ENCODE results near the gene EFCC1. TPM values are rescaled to one million over a fixed set of nuclear protein-coding genes. Genes with fewer than 3 reads are reported as not detected.

The EFCC1 gene
- polyA plus RNA-seq, 4 donors: 1.6 to 3.7 (median 3.1) TPM; not detected in 1

- peaks cover 0 to 14% of the 10 kb centered on the region in 2 donors for H3K9me3 ChIP-seq (ENCODE audit: control insufficient read depth in 2 of 2, insufficient read depth in 1 of 2, low read depth in 1 of 2, low read length in 1 of 2)
- no peaks in the 10 kb centered on the region for H3K36me3 ChIP-seq (ENCODE audit: control insufficient read depth in 3 of 3, insufficient read depth in 2 of 3, low read depth in 1 of 3, low read length in 3 of 3)
- 17 to 26% (median 26%) methylated on average over 56 to 67 of the region's 67 CpGs for WGBS, 3 donors
- H3K4me1 ChIP-seq (ENCODE audit: control insufficient read depth in 3 of 3, insufficient read depth in 2 of 3, low read depth in 1 of 3, low read length in 2 of 3): no peaks in the 10 kb centered on the region
- FAIRE-seq (no peak), DNase-seq (no peak)
- H3K27ac ChIP-seq (ENCODE audit: low read depth in 1 of 3, low read length in 2 of 3): no peak overlapping the region
- H3K4me3 ChIP-seq (ENCODE audit: low read depth in 1 of 3, low read length in 3 of 3): peak overlapping the region in 1 of 3 donors; percentile 5
- H3K27me3 ChIP-seq (ENCODE audit: control insufficient read depth in 3 of 3, insufficient read depth in 3 of 3, low read length in 3 of 3): peaks cover 4 to 29% (median 5%) of the 10 kb centered on the region in 3 donors
Measured at GRCh38 chr3:129046037-129046731, 45.1 kb downstream of the EFCC1 start.

GRCh38 chr3:129046732-129047552 lies 45.8 kb downstream of the EFCC1 start:
- DNase-seq (no peak), FAIRE-seq (no peak)
- Histone ChIP-seq H3K4me3 (ENCODE audit: low read depth in 1 of 3, low read length in 3 of 3) (no peak overlapping the region), H3K36me3 (ENCODE audit: control insufficient read depth in 3 of 3, insufficient read depth in 2 of 3, low read depth in 1 of 3, low read length in 3 of 3) (no peaks in the 10 kb centered on the region), H3K27ac (ENCODE audit: low read depth in 1 of 3, low read length in 2 of 3) (no peak overlapping the region), H3K4me1 (ENCODE audit: control insufficient read depth in 3 of 3, insufficient read depth in 2 of 3, low read depth in 1 of 3, low read length in 2 of 3) (peaks cover 0 to 3% (median 0%) of the 10 kb centered on the region in 3 donors), H3K27me3 (ENCODE audit: control insufficient read depth in 3 of 3, insufficient read depth in 3 of 3, low read length in 3 of 3) (peaks cover 4 to 29% (median 5%) of the 10 kb centered on the region in 3 donors), H3K9me3 (ENCODE audit: control insufficient read depth in 2 of 2, insufficient read depth in 1 of 2, low read depth in 1 of 2, low read length in 1 of 2) (peaks cover 0 to 12% of the 10 kb centered on the region in 2 donors)
- 53 to 87% (median 65%) methylated on average over 35 to 46 of the region's 46 CpGs for WGBS, 3 donors

GRCh38 chr3:129047553-129047839 lies 46.4 kb downstream of the EFCC1 start:
- Histone ChIP-seq H3K4me3 (ENCODE audit: low read depth in 1 of 3, low read length in 3 of 3) (no peak overlapping the region), H3K36me3 (ENCODE audit: control insufficient read depth in 3 of 3, insufficient read depth in 2 of 3, low read depth in 1 of 3, low read length in 3 of 3) (no peaks in the 10 kb centered on the region), H3K27ac (ENCODE audit: low read depth in 1 of 3, low read length in 2 of 3) (no peak overlapping the region), H3K27me3 (ENCODE audit: control insufficient read depth in 3 of 3, insufficient read depth in 3 of 3, low read length in 3 of 3) (peaks cover 4 to 29% (median 5%) of the 10 kb centered on the region in 3 donors), H3K4me1 (ENCODE audit: control insufficient read depth in 3 of 3, insufficient read depth in 2 of 3, low read depth in 1 of 3, low read length in 2 of 3) (peaks cover 0 to 7% (median 3%) of the 10 kb centered on the region in 3 donors), H3K9me3 (ENCODE audit: control insufficient read depth in 2 of 2, insufficient read depth in 1 of 2, low read depth in 1 of 2, low read length in 1 of 2) (peaks cover 0 to 7% of the 10 kb centered on the region in 2 donors)
- no peak for FAIRE-seq
- WGBS, 3 donors: 70 to 90% (median 78%) methylated on average over 6 of the region's 6 CpGs
- no peak for DNase-seq

- H3K27ac ChIP-seq (ENCODE audit: low read depth in 1 of 3, low read length in 2 of 3): no peak overlapping the region
Measured at GRCh38 chr3:129050556-129051295, 49.6 kb downstream of the EFCC1 start.

GRCh38 chr3:129051871-129052340 lies 50.8 kb downstream of the EFCC1 start:
- H3K27me3 ChIP-seq (ENCODE audit: control insufficient read depth in 3 of 3, insufficient read depth in 3 of 3, low read length in 3 of 3): peaks cover 0 to 9% (median 0%) of the 10 kb centered on the region in 3 donors
- FAIRE-seq (no peak), DNase-seq (peak; percentile 16 to 27)
- 15 to 47% (median 24%) methylated on average over 5 of the region's 5 CpGs for WGBS, 3 donors
- no peaks in the 10 kb centered on the region for H3K9me3 ChIP-seq (ENCODE audit: control insufficient read depth in 2 of 2, insufficient read depth in 1 of 2, low read depth in 1 of 2, low read length in 1 of 2)
- no peaks in the 10 kb centered on the region for H3K36me3 ChIP-seq (ENCODE audit: control insufficient read depth in 3 of 3, insufficient read depth in 2 of 3, low read depth in 1 of 3, low read length in 3 of 3)
- peaks cover 0 to 20% (median 3%) of the 10 kb centered on the region in 3 donors for H3K4me1 ChIP-seq (ENCODE audit: control insufficient read depth in 3 of 3, insufficient read depth in 2 of 3, low read depth in 1 of 3, low read length in 2 of 3)
- H3K4me3 ChIP-seq (ENCODE audit: low read depth in 1 of 3, low read length in 3 of 3): no peak overlapping the region
- H3K27ac ChIP-seq (ENCODE audit: low read depth in 1 of 3, low read length in 2 of 3): peak overlapping the region in 2 of 3 donors; percentile 1 to 18

More at GRCh38 chr3:129050556-129051295, 49.6 kb downstream of the EFCC1 start:
- H3K9me3 ChIP-seq (ENCODE audit: control insufficient read depth in 2 of 2, insufficient read depth in 1 of 2, low read depth in 1 of 2, low read length in 1 of 2): no peaks in the 10 kb centered on the region
- no peaks in the 10 kb centered on the region for H3K36me3 ChIP-seq (ENCODE audit: control insufficient read depth in 3 of 3, insufficient read depth in 2 of 3, low read depth in 1 of 3, low read length in 3 of 3)
- H3K4me1 ChIP-seq (ENCODE audit: control insufficient read depth in 3 of 3, insufficient read depth in 2 of 3, low read depth in 1 of 3, low read length in 2 of 3): peaks cover 0 to 20% (median 3%) of the 10 kb centered on the region in 3 donors
- DNase-seq (no peak), FAIRE-seq (no peak)
- no peak overlapping the region for H3K4me3 ChIP-seq (ENCODE audit: low read depth in 1 of 3, low read length in 3 of 3)
- WGBS, 3 donors: 80 to 89% (median 84%) methylated on average over 12 of the region's 12 CpGs
- H3K27me3 ChIP-seq (ENCODE audit: control insufficient read depth in 3 of 3, insufficient read depth in 3 of 3, low read length in 3 of 3): peaks cover 4 to 20% (median 5%) of the 10 kb centered on the region in 3 donors

- DNase-seq (peak; percentile 19 to 39), FAIRE-seq (no peak)
- Histone ChIP-seq H3K4me1 (ENCODE audit: control insufficient read depth in 3 of 3, insufficient read depth in 2 of 3, low read depth in 1 of 3, low read length in 2 of 3) (peaks cover 0 to 20% (median 3%) of the 10 kb centered on the region in 3 donors), H3K9me3 (ENCODE audit: control insufficient read depth in 2 of 2, insufficient read depth in 1 of 2, low read depth in 1 of 2, low read length in 1 of 2) (no peaks in the 10 kb centered on the region), H3K27ac (ENCODE audit: low read depth in 1 of 3, low read length in 2 of 3) (no peak overlapping the region), H3K4me3 (ENCODE audit: low read depth in 1 of 3, low read length in 3 of 3) (no peak overlapping the region), H3K36me3 (ENCODE audit: control insufficient read depth in 3 of 3, insufficient read depth in 2 of 3, low read depth in 1 of 3, low read length in 3 of 3) (no peaks in the 10 kb centered on the region), H3K27me3 (ENCODE audit: control insufficient read depth in 3 of 3, insufficient read depth in 3 of 3, low read length in 3 of 3) (peaks cover 0 to 2% (median 0%) of the 10 kb centered on the region in 3 donors)
- WGBS, 3 donors: 31 to 59% (median 39%) methylated on average over 6 of the region's 6 CpGs
Measured at GRCh38 chr3:129052675-129053074, 51.6 kb downstream of the EFCC1 start.

GRCh38 chr3:129054605-129055104 lies 53.6 kb downstream of the EFCC1 start:
- 23 to 63% (median 29%) methylated on average over 3 of the region's 3 CpGs for WGBS, 3 donors
- Histone ChIP-seq H3K4me3 (ENCODE audit: low read depth in 1 of 3, low read length in 3 of 3) (no peak overlapping the region), H3K4me1 (ENCODE audit: control insufficient read depth in 3 of 3, insufficient read depth in 2 of 3, low read depth in 1 of 3, low read length in 2 of 3) (peaks cover 0 to 20% (median 3%) of the 10 kb centered on the region in 3 donors), H3K27me3 (ENCODE audit: control insufficient read depth in 3 of 3, insufficient read depth in 3 of 3, low read length in 3 of 3) (no peaks in the 10 kb centered on the region), H3K36me3 (ENCODE audit: control insufficient read depth in 3 of 3, insufficient read depth in 2 of 3, low read depth in 1 of 3, low read length in 3 of 3) (no peaks in the 10 kb centered on the region), H3K27ac (ENCODE audit: low read depth in 1 of 3, low read length in 2 of 3) (peak overlapping the region in 1 of 3 donors; percentile 40), H3K9me3 (ENCODE audit: control insufficient read depth in 2 of 2, insufficient read depth in 1 of 2, low read depth in 1 of 2, low read length in 1 of 2) (no peaks in the 10 kb centered on the region)
- DNase-seq (peak; percentile 37 to 59), FAIRE-seq (no peak)
